OCI-LY7 (cell line): Measurements from ENCODE around the gene RAB11FIP4. TPM values are rescaled to one million over a fixed set of nuclear protein-coding genes. Genes with fewer than 3 reads are reported as not detected.

Experiments used
- BruUV-seq: library from RNA; stranded (reverse); fragments of 400-500 nt; replicated peaks from 2 replicates; lab custom pipeline; 2021; lab: Mats Ljungman, UMichigan
- CTCF ChIA-PET: fragments of 300-600 bp; sonication (Branson Sonifier 250); formaldehyde crosslinking; loops from one replicate; lab custom pipeline; 2022; ENCODE audit warnings: antibody characterized with exemption; ENCODE audit not compliant: unreplicated experiment; lab: Charles Lee
- POLR2A ChIA-PET: fragments of 300-600 bp; sonication (Branson Sonifier 250); formaldehyde crosslinking; loops from one replicate; lab custom pipeline; 2022; ENCODE audit warnings: antibody characterized with exemption; lab: Charles Lee
- DNase-seq: peaks from one replicate; pipeline ENCODE4 v3.0.0-alpha.2; 2015; ENCODE audit warnings: low spot score
- H2AFZ ChIP-seq: fragments of 200-600 bp; sonication (generic), shearing (Covaris generic); 2 replicates; pipeline ENCODE4 v1.6.1; 2014; ENCODE audit warnings: mild to moderate bottlenecking, antibody characterized with exemption, low read length, moderate library complexity
- H3K27ac ChIP-seq: fragments of 200-600 bp; sonication (generic); 2 replicates; pipeline ENCODE4 v1.5.1; 2014; ENCODE audit warnings: mixed run types, low read depth, mild to moderate bottlenecking, moderate library complexity, low read length, inconsistent platforms; ENCODE audit not compliant: poor library complexity, severe bottlenecking
- H3K36me3 ChIP-seq: fragments of 200-600 bp; sonication (generic); 2 replicates; pipeline ENCODE4 v1.6.1; 2014; ENCODE audit warnings: mild to moderate bottlenecking, antibody characterized with exemption, low read length, moderate library complexity, mixed read lengths; ENCODE audit not compliant: insufficient read depth
- H3K4me1 ChIP-seq: fragments of 200-600 bp; sonication (generic); 2 replicates; pipeline ENCODE4 v1.5.1; 2014; ENCODE audit warnings: mild to moderate bottlenecking, low read length; ENCODE audit not compliant: insufficient read depth, poor library complexity, severe bottlenecking
- H3K4me2 ChIP-seq: fragments of 200-600 bp; sonication (generic); 2 replicates; pipeline ENCODE4 v1.6.1; 2014; ENCODE audit warnings: mild to moderate bottlenecking, low read length
- H3K4me3 ChIP-seq: fragments of 200-600 bp; sonication (generic); 2 replicates; pipeline ENCODE4 v1.5.1; 2014; ENCODE audit warnings: mild to moderate bottlenecking, low read depth, low read length; ENCODE audit not compliant: poor library complexity, severe bottlenecking
- H3K79me2 ChIP-seq: fragments of 200-600 bp; sonication (generic); 2 replicates; pipeline ENCODE4 v1.6.1; 2016; ENCODE audit warnings: low read depth, mild to moderate bottlenecking, low read length, moderate library complexity, mixed read lengths; ENCODE audit not compliant: insufficient read depth
- H3K9me2 ChIP-seq: fragments of 200-600 bp; sonication (generic); 2 replicates; pipeline ENCODE4 v1.6.1; 2016; ENCODE audit warnings: mild to moderate bottlenecking, low read length, mixed read lengths; ENCODE audit not compliant: insufficient read depth
- H3K9me3 ChIP-seq: fragments of 200-600 bp; sonication (generic); 2 replicates; pipeline ENCODE4 v1.6.1; 2014; ENCODE audit warnings: mild to moderate bottlenecking, mixed run types, low read length, mixed read lengths
- H4K20me1 ChIP-seq: fragments of 200-600 bp; sonication (generic); 2 replicates; pipeline ENCODE4 v1.6.1; 2014; ENCODE audit warnings: mild to moderate bottlenecking, antibody characterized with exemption, low read length, moderate library complexity, mixed read lengths; ENCODE audit not compliant: insufficient read depth
- CTCF ChIP-seq: fragments of 200-600 bp; sonication (generic); conservative IDR thresholded peaks from 2 replicates; pipeline ENCODE4 v1.5.1; 2014; ENCODE audit warnings: mild to moderate bottlenecking, antibody characterized with exemption, low read length, moderate library complexity, mixed read lengths
- EZH2phosphoT487 ChIP-seq: fragments of 200-600 bp; sonication (generic); IDR thresholded peaks from 2 replicates; pipeline ENCODE4 v1.6.1; 2018; ENCODE audit warnings: low read depth, borderline replicate concordance, mild to moderate bottlenecking, mixed run types, antibody characterized with exemption, low read length, moderate library complexity, mixed read lengths
- intact Hi-C: fragments of 100-400 bp; cut with micrococcal nuclease; formaldehyde crosslinking; loops from one replicate; pipeline ENCODE4 v1.10.0; 2022; ENCODE audit not compliant: unreplicated experiment
- total RNA-seq, 2 experiments: library from RNA; depleted of rRNA in 1 of 2; stranded (reverse); fragments of >200 nt in 1 of 2; shearing (Covaris generic) in 1 of 2; gene quantifications; 2 replicates each; pipeline ENCODE4 v1.2.3, GENCODE V29; 2014 to 2022

The RAB11FIP4 gene
- total RNA-seq, 2 experiments from 2014 or later, result 5.8 to 15.0 TPM

GRCh38 chr17:31522987-31523495 is 131.6 kb downstream of the RAB11FIP4 start:
- no peak for DNase-seq
- POLR2A ChIA-PET, result no interaction called here
- no peak for TF ChIP-seq CTCF
- TF ChIP-seq EZH2phosphoT487, result no peak
- Histone ChIP-seq H3K79me2 (no peaks in the 10 kb centered on the region), H3K36me3 (peaks cover 16% of the 10 kb centered on the region), H3K4me3 (no peak overlapping the region), H3K9me3 (no peaks in the 10 kb centered on the region), H4K20me1 (no peaks in the 10 kb centered on the region), H3K4me1 (peaks cover 11% of the 10 kb centered on the region), H2AFZ (no peak overlapping the region), H3K4me2 (no peak overlapping the region), H3K27ac (no peak overlapping the region), H3K9me2 (no peaks in the 10 kb centered on the region)
- BruUV-seq, result no TSS peak
- CTCF ChIA-PET, result no interaction called here
- intact Hi-C loops, result no loop called here

DNA sequence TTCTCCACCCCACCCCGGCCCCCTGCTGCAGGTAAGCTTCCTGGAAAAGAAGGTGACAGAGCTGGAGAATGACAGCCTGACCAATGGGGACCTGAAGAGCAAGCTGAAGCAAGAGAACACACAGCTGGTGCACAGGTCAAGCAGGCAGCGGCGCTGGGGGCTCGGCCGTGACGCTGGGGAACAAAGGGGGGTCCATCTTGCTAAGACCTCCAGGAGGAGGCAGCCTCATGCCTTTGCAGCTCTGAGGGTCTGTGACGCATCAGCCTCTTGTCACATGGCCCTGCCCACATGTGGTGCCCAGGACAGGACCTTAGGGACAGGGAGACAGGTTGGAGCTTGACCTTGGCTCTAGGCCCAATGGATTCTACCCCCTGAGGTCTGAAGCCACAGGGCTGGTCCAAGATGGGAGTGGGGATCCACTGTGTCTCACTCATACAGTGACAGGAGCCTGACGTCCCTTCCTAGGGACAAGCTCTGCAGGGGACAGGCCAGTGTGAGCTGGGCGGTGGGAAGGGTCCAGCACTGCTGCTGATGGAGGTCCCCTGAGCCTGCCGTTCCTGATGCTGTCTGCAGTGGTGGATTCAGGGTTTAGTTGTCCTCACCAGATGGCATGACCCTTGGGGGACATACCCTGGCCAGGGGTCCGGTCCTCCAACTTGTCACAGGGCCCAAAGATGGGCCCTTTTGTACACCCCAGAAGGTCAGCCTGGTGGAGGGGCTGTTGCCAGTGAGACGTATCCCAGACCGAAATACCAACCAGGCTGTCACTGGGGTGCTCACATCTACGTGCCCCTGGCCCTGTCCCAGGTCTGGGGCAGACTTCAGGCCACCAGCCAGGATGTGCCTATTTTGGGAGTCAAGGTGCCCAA is 132.6 kb downstream of the RAB11FIP4 start:
- intact Hi-C loops, result no loop called here
- H3K4me3 ChIP-seq, result no peak overlapping the region
- no peak overlapping the region for H2AFZ ChIP-seq
- ChIA-PET CTCF (interaction anchor here (0.6 kb wide), 1 partner anchor 233 kb away, joined by 3 read pairs; no protein-coding TSS in a partner anchor), POLR2A (interaction anchor here (0.7 kb wide), 1 partner anchor 116 kb away, joined by 7 read pairs; no protein-coding TSS in a partner anchor)
- TF ChIP-seq EZH2phosphoT487, result no peak
- no peak for TF ChIP-seq CTCF
- H3K9me3 ChIP-seq, result no peaks in the 10 kb centered on the region
- H3K36me3 ChIP-seq, result peaks cover 16% of the 10 kb centered on the region
- peaks cover 11% of the 10 kb centered on the region for H3K4me1 ChIP-seq
- DNase-seq, result no peak
- no peaks in the 10 kb centered on the region for H3K79me2 ChIP-seq
- no peak overlapping the region for H3K27ac ChIP-seq
- H3K4me2 ChIP-seq, result no peak overlapping the region
- H3K9me2 ChIP-seq, result no peaks in the 10 kb centered on the region
- BruUV-seq, result no TSS peak
- H4K20me1 ChIP-seq, result no peaks in the 10 kb centered on the region
